HL-60 (cell line): ENCODE measurements around the gene FIBP.
A peak's percentile ranks its signal among the peaks of the same experiment; 100 is the strongest.

ENCODE experiments used
- POLR2AphosphoS5 ChIP-seq: IDR thresholded peaks from 2 replicates; pipeline ENCODE4 v1.6.1; 2012; ENCODE audit warnings: low read depth
- SPI1 ChIP-seq: IDR thresholded peaks from 2 replicates; pipeline ENCODE4 v1.6.1; 2012; ENCODE audit warnings: low read depth, mild to moderate bottlenecking, borderline replicate concordance
- TF ChIP-seq, protein P1 (sequence below): IDR thresholded peaks from one replicate; pipeline ENCODE4 v1.5.1; 2011; ENCODE audit warnings: low read length, control low read depth, inconsistent platforms; ENCODE audit not compliant: insufficient read depth
- TF ChIP-seq, protein P2 (sequence below): IDR thresholded peaks from 2 replicates; pipeline ENCODE4 v1.6.1; 2012; ENCODE audit warnings: low read depth; ENCODE audit not compliant: insufficient replicate concordance

DNA sequence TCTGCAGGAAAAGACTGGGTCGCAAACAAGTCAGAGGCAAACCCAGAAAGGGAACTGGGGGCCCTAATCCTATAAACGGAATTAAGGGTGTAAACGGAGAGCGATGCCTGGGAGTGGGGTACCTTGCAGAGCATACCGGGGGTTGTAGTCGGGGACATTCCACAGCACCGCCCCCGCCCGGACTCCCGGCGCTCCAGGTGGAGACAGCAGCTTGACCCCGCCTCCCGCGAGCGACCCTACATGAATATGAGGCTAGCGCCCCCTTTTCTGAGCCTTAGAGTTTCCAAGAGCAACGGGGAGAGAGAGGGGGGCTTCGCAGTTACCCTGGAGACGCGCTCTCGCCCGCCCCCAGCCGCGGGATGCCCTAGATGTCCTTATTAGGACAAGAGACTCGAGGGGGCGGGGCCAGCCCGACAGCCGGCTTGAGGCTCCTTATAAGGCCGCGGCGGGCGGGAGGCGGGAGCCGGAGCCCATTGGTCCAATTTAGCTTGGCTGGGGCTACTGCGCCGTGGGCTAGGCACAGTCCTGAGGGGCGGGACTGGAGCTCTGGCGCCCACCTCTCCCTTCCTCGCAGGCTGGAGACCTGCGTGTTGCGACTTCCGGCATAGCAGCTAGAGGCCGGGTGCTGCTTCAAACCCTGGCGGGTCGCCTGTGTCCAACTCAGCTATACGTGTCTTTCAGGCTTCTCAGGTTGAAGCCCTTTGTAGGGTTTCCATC lies 29.0 kb downstream of the FIBP start:
- TF ChIP-seq, protein P1, sequence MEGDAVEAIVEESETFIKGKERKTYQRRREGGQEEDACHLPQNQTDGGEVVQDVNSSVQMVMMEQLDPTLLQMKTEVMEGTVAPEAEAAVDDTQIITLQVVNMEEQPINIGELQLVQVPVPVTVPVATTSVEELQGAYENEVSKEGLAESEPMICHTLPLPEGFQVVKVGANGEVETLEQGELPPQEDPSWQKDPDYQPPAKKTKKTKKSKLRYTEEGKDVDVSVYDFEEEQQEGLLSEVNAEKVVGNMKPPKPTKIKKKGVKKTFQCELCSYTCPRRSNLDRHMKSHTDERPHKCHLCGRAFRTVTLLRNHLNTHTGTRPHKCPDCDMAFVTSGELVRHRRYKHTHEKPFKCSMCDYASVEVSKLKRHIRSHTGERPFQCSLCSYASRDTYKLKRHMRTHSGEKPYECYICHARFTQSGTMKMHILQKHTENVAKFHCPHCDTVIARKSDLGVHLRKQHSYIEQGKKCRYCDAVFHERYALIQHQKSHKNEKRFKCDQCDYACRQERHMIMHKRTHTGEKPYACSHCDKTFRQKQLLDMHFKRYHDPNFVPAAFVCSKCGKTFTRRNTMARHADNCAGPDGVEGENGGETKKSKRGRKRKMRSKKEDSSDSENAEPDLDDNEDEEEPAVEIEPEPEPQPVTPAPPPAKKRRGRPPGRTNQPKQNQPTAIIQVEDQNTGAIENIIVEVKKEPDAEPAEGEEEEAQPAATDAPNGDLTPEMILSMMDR, result no peak
- TF ChIP-seq, protein P2, sequence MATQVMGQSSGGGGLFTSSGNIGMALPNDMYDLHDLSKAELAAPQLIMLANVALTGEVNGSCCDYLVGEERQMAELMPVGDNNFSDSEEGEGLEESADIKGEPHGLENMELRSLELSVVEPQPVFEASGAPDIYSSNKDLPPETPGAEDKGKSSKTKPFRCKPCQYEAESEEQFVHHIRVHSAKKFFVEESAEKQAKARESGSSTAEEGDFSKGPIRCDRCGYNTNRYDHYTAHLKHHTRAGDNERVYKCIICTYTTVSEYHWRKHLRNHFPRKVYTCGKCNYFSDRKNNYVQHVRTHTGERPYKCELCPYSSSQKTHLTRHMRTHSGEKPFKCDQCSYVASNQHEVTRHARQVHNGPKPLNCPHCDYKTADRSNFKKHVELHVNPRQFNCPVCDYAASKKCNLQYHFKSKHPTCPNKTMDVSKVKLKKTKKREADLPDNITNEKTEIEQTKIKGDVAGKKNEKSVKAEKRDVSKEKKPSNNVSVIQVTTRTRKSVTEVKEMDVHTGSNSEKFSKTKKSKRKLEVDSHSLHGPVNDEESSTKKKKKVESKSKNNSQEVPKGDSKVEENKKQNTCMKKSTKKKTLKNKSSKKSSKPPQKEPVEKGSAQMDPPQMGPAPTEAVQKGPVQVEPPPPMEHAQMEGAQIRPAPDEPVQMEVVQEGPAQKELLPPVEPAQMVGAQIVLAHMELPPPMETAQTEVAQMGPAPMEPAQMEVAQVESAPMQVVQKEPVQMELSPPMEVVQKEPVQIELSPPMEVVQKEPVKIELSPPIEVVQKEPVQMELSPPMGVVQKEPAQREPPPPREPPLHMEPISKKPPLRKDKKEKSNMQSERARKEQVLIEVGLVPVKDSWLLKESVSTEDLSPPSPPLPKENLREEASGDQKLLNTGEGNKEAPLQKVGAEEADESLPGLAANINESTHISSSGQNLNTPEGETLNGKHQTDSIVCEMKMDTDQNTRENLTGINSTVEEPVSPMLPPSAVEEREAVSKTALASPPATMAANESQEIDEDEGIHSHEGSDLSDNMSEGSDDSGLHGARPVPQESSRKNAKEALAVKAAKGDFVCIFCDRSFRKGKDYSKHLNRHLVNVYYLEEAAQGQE, result no peak
- TF ChIP-seq SPI1, result peak; percentile 55; the same call in 1 of the 2 replicates
- peak; percentile 41 for TF ChIP-seq POLR2AphosphoS5
